Measurements from ENCODE around the gene GRIP1.

Gene GRIP1, protein sequence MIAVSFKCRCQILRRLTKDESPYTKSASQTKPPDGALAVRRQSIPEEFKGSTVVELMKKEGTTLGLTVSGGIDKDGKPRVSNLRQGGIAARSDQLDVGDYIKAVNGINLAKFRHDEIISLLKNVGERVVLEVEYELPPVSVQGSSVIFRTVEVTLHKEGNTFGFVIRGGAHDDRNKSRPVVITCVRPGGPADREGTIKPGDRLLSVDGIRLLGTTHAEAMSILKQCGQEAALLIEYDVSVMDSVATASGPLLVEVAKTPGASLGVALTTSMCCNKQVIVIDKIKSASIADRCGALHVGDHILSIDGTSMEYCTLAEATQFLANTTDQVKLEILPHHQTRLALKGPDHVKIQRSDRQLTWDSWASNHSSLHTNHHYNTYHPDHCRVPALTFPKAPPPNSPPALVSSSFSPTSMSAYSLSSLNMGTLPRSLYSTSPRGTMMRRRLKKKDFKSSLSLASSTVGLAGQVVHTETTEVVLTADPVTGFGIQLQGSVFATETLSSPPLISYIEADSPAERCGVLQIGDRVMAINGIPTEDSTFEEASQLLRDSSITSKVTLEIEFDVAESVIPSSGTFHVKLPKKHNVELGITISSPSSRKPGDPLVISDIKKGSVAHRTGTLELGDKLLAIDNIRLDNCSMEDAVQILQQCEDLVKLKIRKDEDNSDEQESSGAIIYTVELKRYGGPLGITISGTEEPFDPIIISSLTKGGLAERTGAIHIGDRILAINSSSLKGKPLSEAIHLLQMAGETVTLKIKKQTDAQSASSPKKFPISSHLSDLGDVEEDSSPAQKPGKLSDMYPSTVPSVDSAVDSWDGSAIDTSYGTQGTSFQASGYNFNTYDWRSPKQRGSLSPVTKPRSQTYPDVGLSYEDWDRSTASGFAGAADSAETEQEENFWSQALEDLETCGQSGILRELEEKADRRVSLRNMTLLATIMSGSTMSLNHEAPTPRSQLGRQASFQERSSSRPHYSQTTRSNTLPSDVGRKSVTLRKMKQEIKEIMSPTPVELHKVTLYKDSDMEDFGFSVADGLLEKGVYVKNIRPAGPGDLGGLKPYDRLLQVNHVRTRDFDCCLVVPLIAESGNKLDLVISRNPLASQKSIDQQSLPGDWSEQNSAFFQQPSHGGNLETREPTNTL

GRCh38 chr12:66678338-66679275 lies at the start of gene GRIP1:
Gene GRIP1 (minus strand): TSS chr12:66679076. CDS start chr12:66678904, 172 bp downstream.
- TF ChIP-seq CTCF (IDR thresholded peaks at IDR 0.05; ENCODE audit: insufficient read depth, low read length, missing control alignments) = no peak
- ChIA-PET POLR2A (no interaction called here), CTCF (interaction anchor here (1.3 kb wide), 1 partner anchor 14 kb away, joined by 4 read pairs; no protein-coding TSS in a partner anchor)
- no peak for DNase-seq (ENCODE audit: low read depth, low spot score)
- H3K4me3 ChIP-seq (ENCODE audit: low read depth, low read length) = no peak within 1 kb of the TSS

DNA sequence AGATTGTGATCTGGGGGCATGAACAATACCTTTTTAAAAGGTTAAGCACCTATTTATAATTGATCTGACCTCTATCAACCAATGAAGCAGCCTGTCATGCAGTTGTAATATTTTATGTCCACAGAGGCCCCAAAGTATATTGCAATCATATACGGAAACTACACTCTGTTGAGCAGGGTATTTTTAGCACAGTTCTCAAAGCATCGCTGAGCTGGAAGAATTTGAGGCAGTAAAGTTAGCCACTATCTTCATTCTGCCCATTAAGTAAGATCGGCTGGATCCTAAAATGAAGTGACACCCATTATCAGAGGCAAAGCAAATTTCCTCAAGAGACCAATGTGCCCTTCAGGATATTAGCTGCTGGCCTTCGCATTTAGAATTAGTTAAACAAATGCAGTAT lies 47.7 kb upstream of the GRIP1 start:
- DNase-seq (ENCODE audit: low read depth, low spot score) = no peak
- no peak overlapping the region for H3K4me3 ChIP-seq (ENCODE audit: low read depth, low read length)
- CTCF ChIA-PET = no interaction called here
- no peak for TF ChIP-seq CTCF (IDR thresholded peaks at IDR 0.05; ENCODE audit: insufficient read depth, low read length, missing control alignments)
- POLR2A ChIA-PET = no interaction called here

DNA sequence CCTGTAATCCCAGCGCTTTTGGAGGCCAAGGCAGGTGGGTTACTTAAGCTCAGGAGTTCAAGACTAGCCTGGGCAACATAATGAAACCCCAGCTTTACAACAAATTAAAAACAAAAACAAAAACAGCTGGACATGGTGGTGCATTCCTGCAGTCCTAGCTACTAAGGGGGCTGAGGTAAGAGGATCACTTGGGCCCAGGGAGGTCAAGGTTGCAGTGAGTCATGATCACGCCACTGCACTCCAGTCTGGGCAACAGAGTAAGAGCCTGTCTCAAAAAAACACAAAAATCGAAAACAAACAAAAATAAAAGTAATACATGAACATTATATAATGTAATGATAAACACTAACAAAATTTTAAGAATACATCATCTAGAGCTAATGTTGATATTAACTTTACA lies 46.2 kb upstream of the GRIP1 start:
- CTCF ChIA-PET = interaction anchor here (1.0 to 1.9 kb wide), 2 partner anchors 16 kb away, joined by 3 to 4 read pairs; no protein-coding TSS in a partner anchor
- no peak for DNase-seq (ENCODE audit: low read depth, low spot score)
- H3K4me3 ChIP-seq (ENCODE audit: low read depth, low read length) = no peak overlapping the region
- TF ChIP-seq CTCF (IDR thresholded peaks at IDR 0.05; ENCODE audit: insufficient read depth, low read length, missing control alignments) = no peak
- POLR2A ChIA-PET = no interaction called here

DNA sequence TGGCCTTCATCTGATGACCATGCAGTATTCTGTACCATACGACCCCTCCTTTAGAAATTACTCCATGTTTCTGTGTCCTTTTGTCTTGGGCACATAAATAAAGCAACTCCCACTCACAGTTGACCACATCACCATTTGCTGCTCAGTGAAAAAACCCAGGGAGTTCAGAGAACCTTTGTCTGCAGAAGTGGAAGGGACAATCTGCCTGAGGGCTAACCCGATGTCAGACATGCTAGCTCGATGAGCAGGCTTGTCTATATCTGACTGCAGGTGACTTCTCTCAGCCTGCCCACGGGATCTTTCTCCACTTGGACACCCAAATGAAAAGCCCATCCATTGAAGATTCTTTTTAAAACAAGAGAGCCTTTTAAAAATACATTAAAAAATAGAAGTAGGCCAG lies 45.7 kb upstream of the GRIP1 start:
- TF ChIP-seq CTCF (IDR thresholded peaks at IDR 0.05; ENCODE audit: insufficient read depth, low read length, missing control alignments) = no peak
- H3K4me3 ChIP-seq (ENCODE audit: low read depth, low read length) = no peak overlapping the region
- CTCF ChIA-PET = interaction anchor here (1.2 to 1.9 kb wide), 2 partner anchors 13 to 15 kb away, joined by 4 read pairs; no protein-coding TSS in a partner anchor
- POLR2A ChIA-PET = no interaction called here
- no peak for DNase-seq (ENCODE audit: low read depth, low spot score)

- no peak for DNase-seq (ENCODE audit: low read depth, low spot score)
- ChIA-PET POLR2A (no interaction called here), CTCF (interaction anchor here (0.6 to 1.9 kb wide), 3 partner anchors 12 to 513 kb away, joined by 3 to 4 read pairs (median 4); no protein-coding TSS in a partner anchor)
- TF ChIP-seq CTCF (IDR thresholded peaks at IDR 0.05; ENCODE audit: insufficient read depth, low read length, missing control alignments) = no peak
- no peak overlapping the region for H3K4me3 ChIP-seq (ENCODE audit: low read depth, low read length)
These were observed 45.1 kb upstream of the GRIP1 start for GRCh38 chr12:66724026-66724425.
